Testis (tissue), 3 donors: ENCODE data around the gene DNM3. TPM values are rescaled to one million over a fixed set of nuclear protein-coding genes. Genes with fewer than 3 reads are reported as not detected.

Experiments
- DNase-seq: peaks from one replicate; pipeline ENCODE4 v3.0.0-alpha.2; 2019
- H3K27ac ChIP-seq, 2 donors: fragments of 200-600 bp; sonication (generic); one replicate each; pipeline ENCODE4 v1.5.1; 2019
- H3K27me3 ChIP-seq: fragments of 200-600 bp; sonication (generic); one replicate; pipeline ENCODE4 v1.5.1; 2019
- H3K36me3 ChIP-seq: fragments of 200-600 bp; sonication (generic); one replicate; pipeline ENCODE4 v1.5.1; 2017; ENCODE audit warnings: low read depth; ENCODE audit errors: missing control alignments
- H3K4me1 ChIP-seq: fragments of 200-600 bp; sonication (generic); one replicate; pipeline ENCODE4 v1.5.1; 2019
- H3K4me3 ChIP-seq, 2 donors: fragments of 200-600 bp; sonication (generic); one replicate each; pipeline ENCODE4 v1.5.1; 2017 to 2019
- H3K9me3 ChIP-seq: fragments of 200-600 bp; sonication (generic); one replicate; pipeline ENCODE4 v1.5.1; 2017
- CTCF ChIP-seq, 3 experiments: fragments of 450-650 bp in 2 of 3; fragments of 200-600 bp in 1 of 3; sonication (generic) in 1 of 3; IDR thresholded peaks; one replicate each; pipeline ENCODE4 v1.5.1; 2016 to 2019; ENCODE audit warnings: antibody characterized with exemption in 3 of 3, mild to moderate bottlenecking in 2 of 3, moderate library complexity in 1 of 3
- POLR2A ChIP-seq: fragments of 450-650 bp; IDR thresholded peaks from one replicate; pipeline ENCODE4 v1.6.1; 2017; ENCODE audit warnings: antibody characterized with exemption, mild to moderate bottlenecking, moderate library complexity
- WGBS, 2 donors: methylation state at CpG; one replicate each; pipeline ENCODE4 v1.1.5; 2018; 5-methylcytosine and 5-hydroxymethylcytosine counted together
- intact Hi-C: fragments of 100-400 bp; cut with DNase I; formaldehyde crosslinking; loops from one replicate; pipeline ENCODE4 v1.15.1; 2023; ENCODE audit warnings: low total_unique reads
- polyA plus RNA-seq: library from polyadenylated mRNA; stranded (reverse); fragments of 350-450 nt; fragmentation: Illumina TruSeq; extraction: RNeasy Lipid Tissue Mini Kit (QIAGEN cat#74804); gene quantifications from one replicate; pipeline ENCODE4 v1.2.3, GENCODE V29; 2014; ENCODE audit warnings: low read depth, low replicate concordance; ENCODE audit not compliant: insufficient read depth
- total RNA-seq, 2 donors: library from RNA; depleted of rRNA; stranded (reverse); fragments of >200 nt; gene quantifications; one replicate each; pipeline ENCODE4 v1.2.3, GENCODE V29; 2016

The DNM3 gene
- total and polyA plus RNA-seq, 3 donors from 2014 or later: 4.9 to 10.2 (median 8.4) TPM

GRCh38 chr1:172184506-172185191 lies 343.4 kb downstream of the DNM3 start:
- H3K27ac ChIP-seq: no peak overlapping the region
- TF ChIP-seq POLR2A (no peak), CTCF (IDR thresholded peaks at IDR 0.05) (no peak)
- no peak for DNase-seq
- no peaks in the 10 kb centered on the region for H3K9me3 ChIP-seq
- no peaks in the 10 kb centered on the region for H3K36me3 ChIP-seq
- H3K27me3 ChIP-seq: no peaks in the 10 kb centered on the region
- no peak overlapping the region for H3K4me3 ChIP-seq
- WGBS, 2 donors: 84% methylated on average over 4 of the region's 4 CpGs
- H3K4me1 ChIP-seq: no peaks in the 10 kb centered on the region
- intact Hi-C loops: no loop called here

- Histone ChIP-seq H3K36me3 (no peaks in the 10 kb centered on the region), H3K4me1 (no peaks in the 10 kb centered on the region), H3K9me3 (no peaks in the 10 kb centered on the region), H3K27me3 (no peaks in the 10 kb centered on the region), H3K4me3 (no peak overlapping the region), H3K27ac (no peak overlapping the region)
- intact Hi-C loops: no loop called here
- no peak for DNase-seq
- TF ChIP-seq POLR2A: no peak
- TF ChIP-seq CTCF (IDR thresholded peaks at IDR 0.05): no peak
Measured at GRCh38 chr1:172185211-172185610, 343.9 kb downstream of the DNM3 start.

- WGBS, 2 donors: 79% methylated on average over 3 of the region's 3 CpGs
- Histone ChIP-seq H3K27me3 (no peaks in the 10 kb centered on the region), H3K27ac (no peak overlapping the region), H3K4me3 (no peak overlapping the region), H3K9me3 (no peaks in the 10 kb centered on the region), H3K4me1 (no peaks in the 10 kb centered on the region), H3K36me3 (no peaks in the 10 kb centered on the region)
- TF ChIP-seq POLR2A (no peak), CTCF (IDR thresholded peaks at IDR 0.05) (no peak)
- DNase-seq: no peak
- intact Hi-C loops: no loop called here
Measured at GRCh38 chr1:172185996-172186395, 344.7 kb downstream of the DNM3 start.

- no peaks in the 10 kb centered on the region for H3K9me3 ChIP-seq
- DNase-seq: no peak
- TF ChIP-seq POLR2A (no peak), CTCF (IDR thresholded peaks at IDR 0.05) (no peak)
- H3K27ac ChIP-seq: no peak overlapping the region
- H3K4me1 ChIP-seq: no peaks in the 10 kb centered on the region
- no peaks in the 10 kb centered on the region for H3K27me3 ChIP-seq
- no peaks in the 10 kb centered on the region for H3K36me3 ChIP-seq
- no peak overlapping the region for H3K4me3 ChIP-seq
- intact Hi-C loops: no loop called here
- 63 to 66% methylated on average over 3 of the region's 3 CpGs for WGBS, 2 donors
Measured at GRCh38 chr1:172201572-172201971, 360.3 kb downstream of the DNM3 start.
